ENCODE measurements around the gene C16orf89. TPM values are rescaled to one million over a fixed set of nuclear protein-coding genes. Genes with fewer than 3 reads are reported as not detected.
"Not testable (repeated sequence)": the region's sequence is repeated elsewhere in the genome, so short reads cannot be mapped to it uniquely, and the experiment has no call there.

The C16orf89 gene, protein sequence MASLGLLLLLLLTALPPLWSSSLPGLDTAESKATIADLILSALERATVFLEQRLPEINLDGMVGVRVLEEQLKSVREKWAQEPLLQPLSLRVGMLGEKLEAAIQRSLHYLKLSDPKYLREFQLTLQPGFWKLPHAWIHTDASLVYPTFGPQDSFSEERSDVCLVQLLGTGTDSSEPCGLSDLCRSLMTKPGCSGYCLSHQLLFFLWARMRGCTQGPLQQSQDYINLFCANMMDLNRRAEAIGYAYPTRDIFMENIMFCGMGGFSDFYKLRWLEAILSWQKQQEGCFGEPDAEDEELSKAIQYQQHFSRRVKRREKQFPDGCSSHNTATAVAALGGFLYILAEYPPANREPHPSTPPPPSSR
- total RNA-seq (100 to 1,000 TPM in 1 of 2 donors, 10 to 100 TPM in 1; 48.6 to 416 TPM), polyA plus RNA-seq (ENCODE audit: insufficient read length in 2 of 2) (10 to 100 TPM; 17.7 to 71.9 TPM)
- long read RNA-seq, donor 1, transcript C16orf89-202 (8 exons, 1,444 nt) = major isoform, 28 of 45 reads
- long read RNA-seq, donor 1, partial matches to known transcripts = 13 of 45 reads
- long read RNA-seq, donor 1, other reads (novel, unspliced or antisense) = 0 of 45 reads
- long read RNA-seq, donor 2 = 0 reads
- long read RNA-seq, donor 3, transcript C16orf89-202 (8 exons, 1,444 nt) = major isoform, 8 of 10 reads
- long read RNA-seq, donor 3, partial matches to known transcripts = 0 of 10 reads
- long read RNA-seq, donor 3, other reads (novel, unspliced or antisense) = 0 of 10 reads
- long read RNA-seq, donor 4, transcript C16orf89-202 (8 exons, 1,444 nt) = major isoform, 76 of 132 reads
- long read RNA-seq, donor 4, transcript C16orf89-204 (3 exons, 576 nt) = minor isoform, 8 of 132 reads
- long read RNA-seq, donor 4, partial matches to known transcripts = 34 of 132 reads
- long read RNA-seq, donor 4, other reads (novel, unspliced or antisense) = 6 of 132 reads

GRCh38 chr16:5065813-5066212, at the start of gene C16orf89:
Gene C16orf89 (minus strand): TSS chr16:5065956. CDS start chr16:5065908, 48 bp downstream.
- DNase-seq (ENCODE audit: low read depth in 4 of 6, low spot score in 6 of 6) = peak in 1 of 6 donors; percentile 72
- H3K27ac ChIP-seq (ENCODE audit: low read depth, low read length) = peak within 1 kb of the TSS; percentile 58
- peaks cover 5% of the 10 kb centered on the region for H3K27me3 ChIP-seq (ENCODE audit: control insufficient read depth, insufficient read depth, low read length)
- 46% methylated on average over 8 of the region's 10 CpGs for WGBS (ENCODE audit: insufficient coverage)
- peaks cover 8% of the 10 kb centered on the region for H3K4me1 ChIP-seq (ENCODE audit: control insufficient read depth, insufficient read depth, low read length)
- H3K9me3 ChIP-seq (ENCODE audit: control insufficient read depth, insufficient read depth, low read length) = no peaks in the 10 kb centered on the region
- H3K4me3 ChIP-seq (ENCODE audit: low read depth, low read length) = peak within 1 kb of the TSS; percentile 24
- no peaks in the 10 kb centered on the region for H3K36me3 ChIP-seq (ENCODE audit: control insufficient read depth, insufficient read depth, low read length)

- not testable (repeated sequence) for H3K36me3 ChIP-seq (ENCODE audit: control insufficient read depth, insufficient read depth, low read length); H3K27me3 ChIP-seq (ENCODE audit: control insufficient read depth, insufficient read depth, low read length); DNase-seq (ENCODE audit: low read depth in 4 of 6, low spot score in 6 of 6); H3K9me3 ChIP-seq (ENCODE audit: control insufficient read depth, insufficient read depth, low read length); H3K27ac ChIP-seq (ENCODE audit: low read depth, low read length); H3K4me1 ChIP-seq (ENCODE audit: control insufficient read depth, insufficient read depth, low read length); H3K4me3 ChIP-seq (ENCODE audit: low read depth, low read length)
- WGBS (ENCODE audit: insufficient coverage) = 89% methylated on average over 7 of the region's 10 CpGs
Measured at GRCh38 chr16:5110933-5111332, 45.2 kb upstream of the C16orf89 start.

DNA sequence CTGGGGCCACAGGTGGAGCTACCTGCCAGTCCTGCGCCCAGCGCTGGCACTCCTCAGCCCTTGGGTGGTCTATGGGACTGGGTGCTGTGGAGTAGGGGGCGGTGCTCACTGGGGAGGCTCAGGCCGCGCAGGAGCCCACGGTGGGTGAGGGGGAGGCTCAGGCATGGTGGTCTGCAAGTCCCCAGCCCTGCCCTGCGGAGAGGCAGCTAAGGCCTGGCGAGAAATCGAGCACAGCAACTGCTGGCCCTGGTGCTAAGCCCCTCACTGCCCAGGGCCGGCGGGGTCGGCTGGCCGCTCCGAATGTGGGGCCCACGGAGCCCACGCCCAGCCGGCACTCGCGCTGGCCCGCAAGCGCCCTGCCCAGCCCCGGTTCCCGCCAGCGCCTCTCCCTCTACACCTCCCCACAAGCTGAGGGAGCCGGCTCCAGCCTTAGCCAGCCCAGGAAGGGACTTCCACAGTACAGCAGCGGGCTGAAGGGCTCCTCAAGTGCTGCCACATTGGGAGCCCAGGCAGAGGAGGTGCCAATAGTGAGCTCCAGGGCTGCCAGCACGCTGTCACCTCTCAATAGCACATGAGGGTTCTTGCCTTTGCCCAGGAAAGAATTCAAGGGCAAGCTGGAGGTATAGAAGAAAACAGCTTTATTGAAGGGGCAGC, 42.9 kb upstream of the C16orf89 start:
- Histone ChIP-seq H3K27ac (ENCODE audit: low read depth, low read length) (no peak overlapping the region), H3K4me3 (ENCODE audit: low read depth, low read length) (no peak overlapping the region), H3K4me1 (ENCODE audit: control insufficient read depth, insufficient read depth, low read length) (no peaks in the 10 kb centered on the region), H3K36me3 (ENCODE audit: control insufficient read depth, insufficient read depth, low read length) (no peaks in the 10 kb centered on the region), H3K9me3 (ENCODE audit: control insufficient read depth, insufficient read depth, low read length) (no peaks in the 10 kb centered on the region), H3K27me3 (ENCODE audit: control insufficient read depth, insufficient read depth, low read length) (no peaks in the 10 kb centered on the region)
- 94% methylated on average over 26 of the region's 27 CpGs for WGBS (ENCODE audit: insufficient coverage)
- DNase-seq (ENCODE audit: low read depth in 4 of 6, low spot score in 6 of 6) = no peak

DNA sequence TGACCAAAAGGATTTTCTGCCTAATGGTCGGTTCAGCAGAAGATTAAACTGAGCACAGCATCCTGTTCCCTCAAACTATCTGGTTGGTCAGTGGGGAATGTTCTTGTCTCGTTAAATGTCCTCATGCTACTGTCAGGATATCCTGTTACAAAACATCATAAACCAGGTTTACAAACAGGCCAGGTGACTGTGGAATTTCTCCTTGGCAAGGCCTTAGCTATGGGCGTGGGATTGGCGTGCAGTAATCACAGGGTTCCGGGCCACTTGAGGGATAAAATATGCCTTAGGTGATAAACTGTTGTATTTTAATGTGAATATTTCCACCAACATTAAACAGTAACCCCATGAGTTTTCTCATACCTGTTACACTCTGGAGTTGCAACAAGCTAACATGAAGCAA, 39.3 kb upstream of the C16orf89 start:
- no CpG with 5 or more reads among the region's 5 CpGs for WGBS (ENCODE audit: insufficient coverage)
- H3K36me3 ChIP-seq (ENCODE audit: control insufficient read depth, insufficient read depth, low read length); H3K27ac ChIP-seq (ENCODE audit: low read depth, low read length); H3K9me3 ChIP-seq (ENCODE audit: control insufficient read depth, insufficient read depth, low read length); DNase-seq (ENCODE audit: low read depth in 4 of 6, low spot score in 6 of 6); H3K4me3 ChIP-seq (ENCODE audit: low read depth, low read length); H3K27me3 ChIP-seq (ENCODE audit: control insufficient read depth, insufficient read depth, low read length); H3K4me1 ChIP-seq (ENCODE audit: control insufficient read depth, insufficient read depth, low read length): not testable (repeated sequence)

DNA sequence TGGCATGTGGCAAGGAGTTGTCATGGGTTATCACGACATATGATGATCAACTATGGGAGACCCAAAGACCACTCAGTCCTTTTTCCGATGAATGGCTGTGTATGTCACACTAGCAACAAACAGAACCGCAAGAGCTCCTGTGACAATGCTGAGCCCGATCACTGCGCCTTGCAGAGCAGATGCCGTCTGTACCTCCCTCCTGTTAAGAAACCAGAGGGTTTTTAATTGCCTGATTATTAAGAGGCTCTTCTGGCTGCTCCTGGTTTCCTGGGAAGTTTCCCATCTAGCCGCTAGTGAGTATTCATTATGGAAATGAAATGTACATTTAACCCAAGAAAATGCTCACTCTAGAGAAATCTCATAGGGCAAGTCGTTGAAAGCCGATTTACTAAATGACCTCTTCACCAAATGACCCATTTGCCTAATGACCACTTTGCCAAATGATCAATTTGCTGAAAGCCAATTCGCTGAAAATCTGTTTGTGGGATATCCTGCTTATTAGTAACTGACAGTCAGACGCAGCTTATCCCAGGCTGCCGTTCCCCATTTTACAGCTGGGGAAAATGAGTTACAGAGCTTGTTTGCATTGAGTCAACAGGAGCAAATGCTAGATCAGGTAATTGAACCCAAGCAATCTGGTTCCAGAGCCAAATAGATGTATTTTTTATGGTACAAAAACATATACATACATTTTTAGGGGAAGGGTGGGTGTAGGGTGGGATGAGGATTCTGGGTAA, 37.7 kb upstream of the C16orf89 start:
- not testable (repeated sequence) for H3K27ac ChIP-seq (ENCODE audit: low read depth, low read length); H3K27me3 ChIP-seq (ENCODE audit: control insufficient read depth, insufficient read depth, low read length); H3K9me3 ChIP-seq (ENCODE audit: control insufficient read depth, insufficient read depth, low read length); H3K4me1 ChIP-seq (ENCODE audit: control insufficient read depth, insufficient read depth, low read length); H3K36me3 ChIP-seq (ENCODE audit: control insufficient read depth, insufficient read depth, low read length); H3K4me3 ChIP-seq (ENCODE audit: low read depth, low read length)
- DNase-seq (ENCODE audit: low read depth in 4 of 6, low spot score in 6 of 6) = peak in 2 of 6 donors; percentile 14 to 79
- WGBS (ENCODE audit: insufficient coverage) = 71% methylated on average over 6 of the region's 12 CpGs

- H3K4me3 ChIP-seq (ENCODE audit: low read depth, low read length); H3K27ac ChIP-seq (ENCODE audit: low read depth, low read length): not testable (repeated sequence)
- no CpG with 5 or more reads among the region's 4 CpGs for WGBS (ENCODE audit: insufficient coverage)
Measured at GRCh38 chr16:5099174-5099573, 33.4 kb upstream of the C16orf89 start.

GRCh38 chr16:5098221-5099159, 32.7 kb upstream of the C16orf89 start:
- Histone ChIP-seq H3K4me3 (ENCODE audit: low read depth, low read length) (peak overlapping the region; percentile 46), H3K27ac (ENCODE audit: low read depth, low read length) (peak overlapping the region; percentile 78)
- not testable (repeated sequence) for H3K9me3 ChIP-seq (ENCODE audit: control insufficient read depth, insufficient read depth, low read length); H3K36me3 ChIP-seq (ENCODE audit: control insufficient read depth, insufficient read depth, low read length); H3K4me1 ChIP-seq (ENCODE audit: control insufficient read depth, insufficient read depth, low read length); H3K27me3 ChIP-seq (ENCODE audit: control insufficient read depth, insufficient read depth, low read length)
- DNase-seq (ENCODE audit: low read depth in 4 of 6, low spot score in 6 of 6) = peak in 2 of 6 donors; percentile 71 to 81
- 0% methylated on average over 39 of the region's 67 CpGs for WGBS (ENCODE audit: insufficient coverage)

More at GRCh38 chr16:5099174-5099573, 33.4 kb upstream of the C16orf89 start:
- DNase-seq (ENCODE audit: low read depth in 4 of 6, low spot score in 6 of 6); H3K27me3 ChIP-seq (ENCODE audit: control insufficient read depth, insufficient read depth, low read length); H3K9me3 ChIP-seq (ENCODE audit: control insufficient read depth, insufficient read depth, low read length); H3K36me3 ChIP-seq (ENCODE audit: control insufficient read depth, insufficient read depth, low read length); H3K4me1 ChIP-seq (ENCODE audit: control insufficient read depth, insufficient read depth, low read length): not testable (repeated sequence)

- H3K36me3 ChIP-seq (ENCODE audit: control insufficient read depth, insufficient read depth, low read length); H3K27me3 ChIP-seq (ENCODE audit: control insufficient read depth, insufficient read depth, low read length); H3K4me1 ChIP-seq (ENCODE audit: control insufficient read depth, insufficient read depth, low read length); H3K9me3 ChIP-seq (ENCODE audit: control insufficient read depth, insufficient read depth, low read length): not testable (repeated sequence)
- peak; percentile 85 to 99 (median 92) for DNase-seq (ENCODE audit: low read depth in 4 of 6, low spot score in 6 of 6)
- under 1% methylated on average over 67 of the region's 67 CpGs for WGBS (ENCODE audit: insufficient coverage)
- H3K27ac ChIP-seq (ENCODE audit: low read depth, low read length) = peak within 1 kb of the TSS; percentile 78
- peak within 1 kb of the TSS; percentile 46 for H3K4me3 ChIP-seq (ENCODE audit: low read depth, low read length)
Measured at GRCh38 chr16:5097470-5098220, 31.9 kb upstream of the C16orf89 start, which contains the start of gene EEF2KMT. Gene EEF2KMT (minus strand): TSS chr16:5097795. CDS start chr16:5097739, 56 bp downstream.

Measured in spinal cord (tissue), 10 donors.